ENCODE measurements around the gene ATP5PD.
A peak's percentile ranks its signal among the peaks of the same experiment; 100 is the strongest.

The ATP5PD gene

GRCh38 chr17:75036643-75037268, 10.0 kb downstream of the ATP5PD start (continued):
- TF ChIP-seq ZNF292 (tag by site-specific recombination; IDR thresholded peaks at IDR 0.05; ENCODE audit: borderline replicate concordance, low read depth), result no peak
- TF ChIP-seq ZNF341 (tag by site-specific recombination; IDR thresholded peaks at IDR 0.05; ENCODE audit: low read depth), result peak; percentile 39; the same call in 1 of the 2 replicates
- no peak for TF ChIP-seq ZNF211 (tag by site-specific recombination; IDR thresholded peaks at IDR 0.05; ENCODE audit: low read depth)
- TF ChIP-seq ZSCAN5A (tag by site-specific recombination; IDR thresholded peaks at IDR 0.05), result no peak
- TF ChIP-seq ZNF138 (tag by site-specific recombination; IDR thresholded peaks at IDR 0.05; ENCODE audit: borderline replicate concordance), result no peak

- Histone ChIP-seq H3K27ac (ENCODE audit: extremely low read depth, low read depth, low read length) (peak overlapping the region; percentile 94), H3K4me3 (ENCODE audit: low read depth, low read length) (peak overlapping the region; percentile 60)
- TF ChIP-seq HOXD13 (CRISPR knock-in tag; IDR thresholded peaks at IDR 0.05; ENCODE audit: borderline replicate concordance) (no peak), ZFP69B (tag by site-specific recombination; IDR thresholded peaks at IDR 0.05) (peak; percentile 53; the same call in 1 of the 2 replicates), ZNF24 (tag by site-specific recombination; IDR thresholded peaks at IDR 0.05) (peak; percentile 33; the same call in 1 of the 2 replicates), ZFP37 (tag by site-specific recombination; IDR thresholded peaks at IDR 0.05) (peak; percentile 21; the same call in 1 of the 2 replicates), ZNF621 (tag by site-specific recombination; IDR thresholded peaks at IDR 0.05) (no peak), ZNF558 (tag by site-specific recombination; IDR thresholded peaks at IDR 0.05) (0 out of 2 replicates have a peak, but pooled peaks have one; percentile 42), WT1 (tag by site-specific recombination; IDR thresholded peaks at IDR 0.05) (peak; percentile 40; the same call in 1 of the 2 replicates), ZNF16 (tag by site-specific recombination; IDR thresholded peaks at IDR 0.05; ENCODE audit: low read depth) (no peak), ZNF473 (tag by site-specific recombination; IDR thresholded peaks at IDR 0.05) (no peak), ZNF561 (tag by site-specific recombination; IDR thresholded peaks at IDR 0.05; ENCODE audit: borderline replicate concordance) (peak; percentile 83), ZIC2 (tag by site-specific recombination; IDR thresholded peaks at IDR 0.05) (peak; percentile 68), PRDM1 (tag by site-specific recombination; IDR thresholded peaks at IDR 0.05) (no peak), ZNF223 (tag by site-specific recombination; IDR thresholded peaks at IDR 0.05) (peak; percentile 94), YY2 (tag by site-specific recombination; IDR thresholded peaks at IDR 0.05) (peak; percentile 79), ZNF404 (tag by site-specific recombination; IDR thresholded peaks at IDR 0.05) (no peak), SP7 (tag by site-specific recombination; IDR thresholded peaks at IDR 0.05) (peak; percentile 57), ZNF76 (tag by site-specific recombination; IDR thresholded peaks at IDR 0.05; ENCODE audit: borderline replicate concordance, low read depth) (peak; percentile 77), PRDM2 (tag by site-specific recombination; IDR thresholded peaks at IDR 0.05; ENCODE audit: borderline replicate concordance) (0 out of 2 replicates have a peak, but pooled peaks have one; percentile 24), ZNF660 (tag by site-specific recombination; IDR thresholded peaks at IDR 0.05) (peak; percentile 90), ZNF132 (tag by site-specific recombination; IDR thresholded peaks at IDR 0.05; ENCODE audit: borderline replicate concordance) (no peak), ZNF121 (tag by site-specific recombination; IDR thresholded peaks at IDR 0.05) (no peak)
- TF ChIP-seq, protein P1, sequence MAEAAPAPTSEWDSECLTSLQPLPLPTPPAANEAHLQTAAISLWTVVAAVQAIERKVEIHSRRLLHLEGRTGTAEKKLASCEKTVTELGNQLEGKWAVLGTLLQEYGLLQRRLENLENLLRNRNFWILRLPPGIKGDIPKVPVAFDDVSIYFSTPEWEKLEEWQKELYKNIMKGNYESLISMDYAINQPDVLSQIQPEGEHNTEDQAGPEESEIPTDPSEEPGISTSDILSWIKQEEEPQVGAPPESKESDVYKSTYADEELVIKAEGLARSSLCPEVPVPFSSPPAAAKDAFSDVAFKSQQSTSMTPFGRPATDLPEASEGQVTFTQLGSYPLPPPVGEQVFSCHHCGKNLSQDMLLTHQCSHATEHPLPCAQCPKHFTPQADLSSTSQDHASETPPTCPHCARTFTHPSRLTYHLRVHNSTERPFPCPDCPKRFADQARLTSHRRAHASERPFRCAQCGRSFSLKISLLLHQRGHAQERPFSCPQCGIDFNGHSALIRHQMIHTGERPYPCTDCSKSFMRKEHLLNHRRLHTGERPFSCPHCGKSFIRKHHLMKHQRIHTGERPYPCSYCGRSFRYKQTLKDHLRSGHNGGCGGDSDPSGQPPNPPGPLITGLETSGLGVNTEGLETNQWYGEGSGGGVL (tag by site-specific recombination; IDR thresholded peaks at IDR 0.05), result no peak
Measured at GRCh38 chr17:75034236-75034908, 12.4 kb downstream of the ATP5PD start.

More at GRCh38 chr17:75034236-75034908, 12.4 kb downstream of the ATP5PD start:
- CTCF ChIA-PET, result interaction anchor here (0.6 to 3.3 kb wide), 13 partner anchors 15 to 174 kb away, joined by 3 to 15 read pairs (median 4); partner anchors contain the start of genes CDR2L, MRPL58 and OTOP2
- POLR2A ChIA-PET, result interaction anchor here (0.5 to 3.6 kb wide), 23 partner anchors 14 to 1165 kb away, joined by 3 to 46 read pairs (median 8); partner anchors contain the start of genes ATP5PD, CDR2L, FDXR and HID1
- H3K4me1 ChIP-seq (ENCODE audit: control insufficient read depth, insufficient read depth, low read length), result peaks cover 19% of the 10 kb centered on the region
- peaks cover 0 to 11% of the 10 kb centered on the region in 2 experiments; a peak in 2 of 3 replicates for H3K36me3 ChIP-seq (ENCODE audit: control insufficient read depth in 2 of 2, insufficient read depth in 1 of 2, low read length in 2 of 2)
- H3K9me3 ChIP-seq (ENCODE audit: control insufficient read depth, insufficient read depth, low read depth, low read length), result no peaks in the 10 kb centered on the region
